Left lobe of liver (tissue), 2 donors: ENCODE measurements around the gene TMEM38A. TPM values are rescaled to one million over a fixed set of nuclear protein-coding genes. Genes with fewer than 3 reads are reported as not detected.
"Not testable (repeated sequence)": the region's sequence is repeated elsewhere in the genome, so short reads cannot be mapped to it uniquely, and the experiment has no call there.

Source experiments
- ATAC-seq: fragments of 200-7000 bp; cut with Tn5 transposase; one replicate; pipeline ENCODE4 v1.9.1; 2020; ENCODE audit warnings: mild to moderate bottlenecking, moderate library complexity
- DNase-seq: peaks from one replicate; pipeline ENCODE4 v3.0.0-alpha.2; 2020; ENCODE audit warnings: low spot score
- total RNA-seq: library from RNA; stranded (reverse); gene quantifications from one replicate; pipeline ENCODE4 v1.2.1, GENCODE V29; 2021
- donor health status: DM: no; HTN: no; CAD: no; lungs with moderate emphysema.
- donor health status: DM: no; HTN: yes; CAD: no.

The TMEM38A gene
- total RNA-seq, 1 donor from 2014 or later, result 6.0 TPM

DNA sequence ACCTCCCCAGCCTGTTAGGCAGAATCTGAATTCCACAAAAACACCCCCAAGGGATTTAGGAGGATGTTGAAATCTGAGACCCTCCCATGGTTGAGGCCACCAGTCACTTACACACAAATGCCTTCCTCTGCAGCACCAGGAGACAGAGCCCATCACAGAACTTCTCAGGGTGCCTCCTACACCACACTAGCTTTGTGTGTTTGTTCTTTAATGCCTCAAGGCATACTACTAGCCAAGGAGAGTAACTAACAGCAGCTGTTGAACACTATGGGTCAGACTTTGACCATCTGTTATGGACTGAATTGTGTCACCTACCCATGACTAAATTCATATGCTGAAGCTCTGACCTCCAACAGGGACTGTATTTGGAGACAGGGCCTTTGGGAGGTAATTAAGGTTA is 23.4 kb upstream of the TMEM38A start:
- ATAC-seq (peak; percentile 63), DNase-seq (no peak)

DNA sequence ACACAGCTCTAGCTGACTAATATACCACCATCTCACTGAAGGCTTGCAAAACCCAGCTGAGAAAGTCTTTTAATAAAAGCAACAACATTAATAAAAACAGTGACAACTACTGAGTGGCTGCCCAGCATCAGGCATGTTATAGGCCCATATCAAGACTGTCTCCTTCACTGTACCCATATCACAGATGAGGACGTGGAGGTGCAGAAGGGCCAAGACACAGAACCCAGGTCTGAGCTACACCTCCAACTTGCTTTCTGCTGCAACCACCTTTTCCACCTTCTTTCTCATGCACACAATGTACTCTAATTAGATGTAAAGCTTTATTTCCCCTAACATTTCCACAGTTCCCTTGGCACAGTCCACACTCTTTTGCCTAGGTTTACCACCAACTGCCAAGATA is 22.3 kb upstream of the TMEM38A start:
- ATAC-seq, result no peak
- no peak for DNase-seq

- ATAC-seq (no peak), DNase-seq (no peak)
Measured at GRCh38 chr19:16640951-16641350, 20.0 kb upstream of the TMEM38A start.

DNA sequence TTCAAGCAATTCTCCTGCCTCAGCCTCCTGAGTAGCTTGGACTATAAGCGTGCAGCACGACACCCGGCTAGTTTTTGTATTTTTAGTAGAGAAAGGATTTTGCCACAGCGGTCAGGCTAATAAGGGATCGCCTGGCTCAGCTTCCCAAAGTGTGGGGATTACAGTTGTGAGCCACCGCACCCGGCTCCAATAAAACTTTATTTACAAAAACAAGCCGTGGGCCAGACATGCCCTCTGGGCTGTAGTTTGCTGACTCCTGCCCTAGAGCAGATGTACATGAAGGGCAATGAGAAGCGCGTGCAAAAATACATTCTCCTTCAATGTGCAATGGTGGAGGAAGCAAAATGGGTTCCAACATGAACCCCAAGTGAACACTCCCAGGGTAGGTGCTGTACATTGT is 19.2 kb upstream of the TMEM38A start:
- no peak for ATAC-seq

DNA sequence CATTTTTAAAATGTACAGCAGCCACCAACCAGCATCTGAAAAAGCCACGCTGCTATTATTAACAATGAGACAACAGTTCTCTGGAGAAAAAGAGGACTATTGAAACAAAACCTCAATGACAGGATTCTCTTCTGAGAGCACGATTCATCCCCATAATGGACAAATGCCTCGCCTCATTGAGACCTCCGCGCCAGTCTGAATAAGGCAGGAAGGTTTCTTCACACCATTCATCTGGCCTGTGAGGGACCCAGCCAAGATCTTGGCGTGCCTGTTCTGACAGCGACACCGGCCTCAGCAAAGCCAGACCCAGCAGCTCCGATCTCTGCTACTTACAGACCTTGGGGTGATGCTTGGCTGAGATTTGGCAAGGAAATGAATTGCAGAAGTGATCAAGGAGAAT is 15.8 kb upstream of the TMEM38A start:
- DNase-seq (no peak), ATAC-seq (no peak)

More for the DNA sequence above, 19.2 kb upstream of the TMEM38A start:
- DNase-seq, result no peak

DNA sequence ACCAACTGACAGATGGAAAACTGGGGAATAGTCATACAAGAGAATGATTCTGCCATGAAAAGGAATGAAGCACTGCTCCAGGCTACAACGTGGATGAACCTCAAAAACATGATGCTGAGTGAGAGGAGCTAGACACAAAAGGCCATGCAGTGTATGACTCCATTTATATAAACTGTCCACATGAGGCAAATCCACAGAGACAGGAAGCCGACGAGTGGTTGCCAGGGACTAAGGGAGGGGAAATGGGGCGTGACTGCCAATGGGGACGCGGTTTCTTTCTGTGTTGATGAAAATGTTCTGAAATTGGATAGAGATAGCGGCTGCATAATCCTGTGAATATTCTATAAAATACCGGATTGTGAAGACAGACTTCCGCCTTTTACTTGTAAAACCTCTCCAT is 11.2 kb upstream of the TMEM38A start:
- DNase-seq, result peak; percentile 52
- peak; percentile 80 for ATAC-seq

GRCh38 chr19:16650821-16651220 is 10.1 kb upstream of the TMEM38A start:
- DNase-seq (no peak), ATAC-seq (no peak)

DNA sequence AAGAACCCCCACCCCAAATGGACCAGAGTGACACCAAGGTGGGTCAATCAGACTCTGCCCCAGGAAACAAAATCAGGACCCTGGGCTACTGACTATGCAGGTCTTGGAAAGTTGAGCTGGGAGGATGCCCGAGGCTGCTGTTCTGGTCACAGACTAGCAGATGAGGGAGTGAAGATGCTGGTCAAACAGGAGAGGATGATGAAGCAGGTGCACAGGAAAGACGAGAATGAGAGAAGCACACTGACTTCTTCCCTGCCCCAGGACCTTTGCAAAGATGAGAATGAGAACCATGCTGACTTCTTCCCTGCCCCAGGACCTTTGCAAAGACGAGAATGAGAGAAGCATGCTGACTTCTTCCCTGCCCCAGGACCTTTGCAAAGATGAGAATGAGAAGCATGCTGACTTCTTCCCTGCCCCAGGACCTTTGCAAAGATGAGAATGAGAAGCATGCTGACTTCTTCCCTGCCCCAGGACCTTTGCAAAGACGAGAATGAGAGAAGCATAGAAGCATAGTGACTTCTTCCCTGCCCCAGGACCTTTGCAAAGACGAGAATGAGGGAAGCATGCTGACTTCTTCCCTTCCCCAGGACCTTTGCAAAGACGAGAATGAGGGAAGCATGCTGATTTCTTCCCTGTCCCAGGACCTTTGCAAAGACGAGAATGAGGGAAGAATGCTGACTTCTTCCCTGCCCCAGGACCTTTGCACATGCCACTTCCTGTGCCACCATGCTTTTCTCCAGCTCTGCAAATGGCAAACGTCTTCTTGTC is 9.3 kb upstream of the TMEM38A start:
- not testable (repeated sequence) for ATAC-seq, DNase-seq

GRCh38 chr19:16652854-16653253 is 8.1 kb upstream of the TMEM38A start:
- ATAC-seq (no peak), DNase-seq (no peak)

DNA sequence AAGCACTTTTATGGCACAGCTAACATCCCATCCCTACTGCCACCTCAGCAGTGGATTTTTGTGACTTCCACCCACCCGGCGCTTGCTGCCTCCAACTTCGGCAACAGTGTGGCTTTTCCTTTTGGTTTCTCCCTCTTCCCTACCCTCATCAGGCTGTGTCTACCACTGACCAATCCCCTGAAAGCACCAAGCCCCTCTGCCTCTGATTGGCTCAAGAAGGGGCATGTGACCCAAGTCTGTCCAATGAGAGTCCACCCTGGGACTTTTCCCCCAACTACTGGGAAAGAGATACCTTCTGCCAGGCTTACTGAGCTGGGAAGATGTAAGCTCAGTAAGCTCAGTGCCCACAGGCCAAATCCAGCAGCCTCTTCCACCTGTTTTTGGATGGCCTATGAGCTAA is 6.8 kb upstream of the TMEM38A start:
- DNase-seq (no peak), ATAC-seq (no peak)

GRCh38 chr19:16654627-16655026 is 6.3 kb upstream of the TMEM38A start:
- ATAC-seq, result no peak
- no peak for DNase-seq

DNA sequence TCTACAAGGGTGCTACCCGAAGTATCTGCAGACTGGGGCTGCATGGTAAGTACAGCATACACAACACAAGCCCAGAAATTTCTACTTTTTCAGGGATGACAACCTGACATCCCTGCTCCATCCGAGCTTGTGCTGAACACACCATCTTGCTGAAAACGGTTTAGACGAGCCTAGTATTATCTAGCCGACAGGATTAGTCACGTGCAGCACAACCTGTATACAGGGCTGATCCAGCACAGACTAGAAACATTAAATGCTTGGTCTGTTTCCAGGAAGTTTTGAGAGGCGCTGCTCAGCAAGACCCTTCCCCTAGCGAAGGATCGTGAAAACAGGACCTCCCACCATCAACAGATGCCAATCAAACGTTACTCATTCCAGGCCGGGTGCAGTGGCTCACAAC is 5.2 kb upstream of the TMEM38A start:
- ATAC-seq (no peak), DNase-seq (no peak)

GRCh38 chr19:16657384-16657783 is 3.6 kb upstream of the TMEM38A start:
- DNase-seq (no peak), ATAC-seq (no peak)

- no peak for ATAC-seq
- DNase-seq, result no peak
Measured at GRCh38 chr19:16659464-16659831, 1.5 kb upstream of the TMEM38A start.

DNA sequence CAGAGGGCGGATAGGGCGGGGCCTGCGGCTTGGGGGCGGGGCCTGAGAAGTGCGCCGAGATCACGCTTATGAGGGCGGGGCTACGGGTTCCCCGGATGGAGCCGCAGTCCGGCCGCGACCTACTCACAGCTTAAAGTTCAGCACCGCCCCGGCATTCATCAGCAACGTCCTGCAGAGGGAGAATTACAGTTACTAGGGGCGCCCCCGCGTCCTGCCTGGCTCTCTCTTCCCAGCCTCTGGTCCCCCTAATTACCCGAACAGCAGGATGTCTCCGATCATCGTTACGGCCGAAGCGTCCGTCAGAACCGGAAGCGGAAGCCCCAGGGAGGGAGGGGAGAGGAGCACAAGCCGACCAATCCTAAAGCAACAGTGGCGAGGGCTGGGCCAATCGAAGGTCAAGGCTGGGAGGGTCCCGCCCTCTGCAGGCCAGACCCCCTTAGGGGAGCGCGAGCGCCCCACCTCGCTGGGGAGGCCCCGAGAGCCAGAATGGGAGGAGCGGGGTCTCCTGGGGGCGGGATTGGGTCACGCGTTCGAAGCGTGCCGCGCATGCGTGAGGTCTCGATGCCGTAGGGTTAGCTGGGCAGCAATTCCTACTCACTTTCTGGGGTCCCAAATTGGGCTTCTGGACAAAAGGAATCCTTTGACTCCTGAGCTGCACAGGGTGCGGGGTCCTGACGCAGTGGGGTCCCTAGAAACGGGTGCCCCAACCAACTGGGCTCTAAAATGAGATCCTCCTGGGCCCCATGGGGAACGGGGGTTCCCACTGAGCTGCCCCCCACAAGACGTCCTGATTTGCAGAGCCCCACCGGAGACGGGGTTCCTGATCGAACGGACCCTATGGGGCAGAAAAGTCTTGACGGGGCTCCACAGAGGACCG is 869 bp upstream of the TMEM38A start, which contains the start of gene SMIM7:
SMIM7 (minus strand) TSS at position 313 of the 877 bp plus-strand sequence; CDS start at position 279, 34 bp downstream.
- DNase-seq (peak; percentile 98), ATAC-seq (peak; percentile 91)

- ATAC-seq, result no peak
- DNase-seq, result peak; percentile 55
Measured at GRCh38 chr19:16661480-16662034, 618 bp downstream of the TMEM38A start.

DNA sequence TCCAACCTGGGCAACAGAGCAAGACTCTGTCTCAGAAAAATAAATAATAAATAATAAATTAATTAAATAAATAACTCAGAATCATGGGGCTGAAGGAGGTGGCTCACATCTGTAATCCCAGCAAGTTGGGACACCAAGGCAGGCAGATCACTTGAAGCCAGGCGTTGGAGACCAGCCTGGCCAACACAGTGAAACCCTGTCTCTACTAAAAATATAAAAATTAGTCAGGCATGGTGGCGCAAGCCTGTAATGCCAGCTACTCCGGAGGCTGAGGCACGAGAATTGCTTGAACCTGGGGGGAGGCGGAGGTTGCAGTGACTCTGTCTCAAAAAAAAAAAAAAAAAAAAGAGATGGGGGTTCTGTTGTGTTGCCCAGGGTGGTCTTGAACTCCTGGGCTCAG is 7.2 kb downstream of the TMEM38A start:
- no peak for ATAC-seq

DNA sequence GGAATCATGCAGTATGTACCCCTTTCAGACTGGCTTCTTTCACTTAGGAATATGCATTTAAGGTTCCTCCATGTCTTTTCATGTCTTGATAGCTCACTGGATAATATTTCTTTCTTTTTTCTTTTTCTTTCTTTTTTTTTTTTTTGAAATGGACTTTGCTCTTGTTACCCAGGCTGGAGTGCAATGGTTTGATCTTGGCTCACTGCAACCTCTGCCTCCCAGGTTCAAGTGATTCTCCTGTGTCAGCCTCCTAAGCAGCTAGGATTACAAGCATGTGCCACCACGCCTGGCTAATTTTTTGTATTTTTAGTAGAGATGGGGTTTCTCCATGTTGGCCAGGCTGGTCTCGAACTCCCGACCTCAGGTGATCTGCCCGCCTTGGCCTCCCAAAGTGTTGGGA is 7.8 kb downstream of the TMEM38A start:
- ATAC-seq, DNase-seq: not testable (repeated sequence)

More for the DNA sequence above, 7.2 kb downstream of the TMEM38A start:
- DNase-seq, result no peak

DNA sequence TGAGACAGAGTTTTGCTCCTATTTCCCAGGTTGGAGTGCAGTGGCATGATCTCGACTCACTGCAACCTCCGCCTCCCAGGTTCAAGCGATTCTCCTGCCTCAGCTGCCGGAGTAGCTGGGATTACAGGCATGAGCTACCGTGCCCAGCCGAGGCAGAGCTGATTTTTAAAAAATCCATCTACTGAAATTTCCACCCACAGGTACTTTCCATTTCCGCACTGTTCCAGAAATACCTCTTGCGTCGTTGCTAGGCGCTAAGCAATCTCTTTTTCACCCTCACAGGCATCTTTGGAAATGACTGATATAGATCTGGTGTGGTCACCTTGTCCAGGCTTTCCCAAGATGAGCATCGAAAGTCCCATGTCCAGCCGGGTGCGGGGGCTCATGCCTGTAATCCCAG is 9.4 kb downstream of the TMEM38A start:
- no peak for ATAC-seq
- DNase-seq, result no peak

DNA sequence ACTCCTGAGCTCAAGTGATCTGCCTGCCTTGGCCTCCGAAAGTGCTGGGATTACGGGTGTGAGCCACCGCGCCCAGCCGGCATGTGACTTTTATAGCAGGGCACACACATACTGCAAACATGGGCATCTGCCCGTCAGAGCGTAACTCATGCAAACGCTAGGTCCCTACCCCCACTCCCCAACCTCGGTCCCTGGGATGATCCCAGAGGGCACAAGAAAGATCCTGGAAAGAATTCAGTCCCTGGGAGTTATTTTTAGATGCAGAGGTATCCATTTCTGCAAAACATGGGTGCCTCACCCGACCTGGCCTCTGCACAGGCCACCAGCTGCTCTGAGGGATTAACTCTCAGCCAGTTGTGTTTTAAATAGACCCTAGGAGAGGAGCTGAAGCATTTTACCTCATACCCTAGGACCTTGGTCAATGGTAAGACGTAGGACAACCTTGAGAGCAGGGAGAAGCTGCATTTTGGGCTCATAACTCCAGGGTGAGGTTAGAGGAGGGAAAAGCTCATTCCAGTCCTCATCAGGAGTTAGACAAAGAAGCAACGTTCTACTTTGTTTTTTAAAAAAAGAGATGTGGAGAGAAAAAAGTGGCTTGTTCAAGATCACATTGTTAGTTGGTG is 10.8 kb downstream of the TMEM38A start:
- no peak for DNase-seq
- ATAC-seq, result no peak

GRCh38 chr19:16673231-16673630 is 12.3 kb downstream of the TMEM38A start:
- ATAC-seq (no peak), DNase-seq (no peak)
